ENCODE measurements around the gene SLITRK4. TPM values are rescaled to one million over a fixed set of nuclear protein-coding genes. Genes with fewer than 3 reads are reported as not detected.

Gene SLITRK4
- total RNA-seq, 1 experiment from 2014 or later: not detected

- DNase-seq (ENCODE audit: low read depth, low spot score): no peak
- Histone ChIP-seq H3K9me3 (ENCODE audit: control insufficient read depth, insufficient read depth, low read depth, low read length) (no peaks in the 10 kb centered on the region; the same call in 1 of the 2 replicates), H3K4me3 (ENCODE audit: low read depth in 2 of 2, low read length in 2 of 2) (no peak overlapping the region), H3K36me3 (ENCODE audit: control insufficient read depth, insufficient read depth, low read length) (no peaks in the 10 kb centered on the region), H3K27ac (ENCODE audit: low read length) (no peak overlapping the region), H3K27me3 (ENCODE audit: control insufficient read depth, insufficient read depth, low read length) (no peaks in the 10 kb centered on the region), H3K4me1 (ENCODE audit: control insufficient read depth, insufficient read depth, low read length) (no peaks in the 10 kb centered on the region)
- intact Hi-C loops (cut with micrococcal nuclease; ENCODE audit: unreplicated experiment) (no loop called here), in situ Hi-C loops (cut with HindIII; ENCODE audit: low pct_unique_long_range_greater_than_20kb, low sequenced_read_pairs) (no loop called here)
- CTCF ChIA-PET: no interaction called here
- POLR2A ChIA-PET: no interaction called here
- TF ChIP-seq POLR2AphosphoS5 (IDR thresholded peaks at IDR 0.05; ENCODE audit: low read depth, low read length) (no peak), CTCF (IDR thresholded peaks at IDR 0.05) (no peak), REST (IDR thresholded peaks at IDR 0.05; ENCODE audit: insufficient read depth in 1 of 2, low read depth in 2 of 2, low read length in 1 of 2) (no peak), TCF7L2 (IDR thresholded peaks at IDR 0.05; ENCODE audit: low read depth, low read length) (no peak), SIN3A (IDR thresholded peaks at IDR 0.05; ENCODE audit: borderline replicate concordance, insufficient read depth, low read depth, low read length) (no peak)
- BruUV-seq (replicated peaks): no TSS peak
- no peak for ATAC-seq
Observed at GRCh38 chrX:143634663-143635455, 1.0 kb downstream of the SLITRK4 start.

GRCh38 chrX:143634309-143634662 lies 1.6 kb downstream of the SLITRK4 start:
- no TSS peak for BruUV-seq (replicated peaks)
- no peak overlapping the region for H3K27ac ChIP-seq (ENCODE audit: low read length)
- TF ChIP-seq TCF7L2 (IDR thresholded peaks at IDR 0.05; ENCODE audit: low read depth, low read length) (no peak), POLR2AphosphoS5 (IDR thresholded peaks at IDR 0.05; ENCODE audit: low read depth, low read length) (no peak), REST (IDR thresholded peaks at IDR 0.05; ENCODE audit: insufficient read depth in 1 of 2, low read depth in 2 of 2, low read length in 1 of 2) (no peak), CTCF (IDR thresholded peaks at IDR 0.05) (no peak), SIN3A (IDR thresholded peaks at IDR 0.05; ENCODE audit: borderline replicate concordance, insufficient read depth, low read depth, low read length) (no peak)
- no peaks in the 10 kb centered on the region for H3K27me3 ChIP-seq (ENCODE audit: control insufficient read depth, insufficient read depth, low read length)
- ChIA-PET POLR2A (no interaction called here), CTCF (no interaction called here)
- DNase-seq (ENCODE audit: low read depth, low spot score) (no peak), ATAC-seq (no peak)
- no peaks in the 10 kb centered on the region; the same call in 1 of the 2 replicates for H3K9me3 ChIP-seq (ENCODE audit: control insufficient read depth, insufficient read depth, low read depth, low read length)
- intact Hi-C loops (cut with micrococcal nuclease; ENCODE audit: unreplicated experiment) (no loop called here), in situ Hi-C loops (cut with HindIII; ENCODE audit: low pct_unique_long_range_greater_than_20kb, low sequenced_read_pairs) (no loop called here)
- no peaks in the 10 kb centered on the region for H3K36me3 ChIP-seq (ENCODE audit: control insufficient read depth, insufficient read depth, low read length)
- no peaks in the 10 kb centered on the region for H3K4me1 ChIP-seq (ENCODE audit: control insufficient read depth, insufficient read depth, low read length)
- H3K4me3 ChIP-seq (ENCODE audit: low read depth in 2 of 2, low read length in 2 of 2): no peak overlapping the region

Data from Panc1 (cell line).